ENCODE measurements around the gene SWSAP1. TPM values are rescaled to one million over a fixed set of nuclear protein-coding genes. Genes with fewer than 3 reads are reported as not detected.

SWSAP1 gene
- total and polyA plus RNA-seq, 9 of the 15 experiments (the other 6 are each of a cell fraction or from before 2014, with no cell fraction given) = 0.18 to 2.8 (median 1.7) TPM

DNA sequence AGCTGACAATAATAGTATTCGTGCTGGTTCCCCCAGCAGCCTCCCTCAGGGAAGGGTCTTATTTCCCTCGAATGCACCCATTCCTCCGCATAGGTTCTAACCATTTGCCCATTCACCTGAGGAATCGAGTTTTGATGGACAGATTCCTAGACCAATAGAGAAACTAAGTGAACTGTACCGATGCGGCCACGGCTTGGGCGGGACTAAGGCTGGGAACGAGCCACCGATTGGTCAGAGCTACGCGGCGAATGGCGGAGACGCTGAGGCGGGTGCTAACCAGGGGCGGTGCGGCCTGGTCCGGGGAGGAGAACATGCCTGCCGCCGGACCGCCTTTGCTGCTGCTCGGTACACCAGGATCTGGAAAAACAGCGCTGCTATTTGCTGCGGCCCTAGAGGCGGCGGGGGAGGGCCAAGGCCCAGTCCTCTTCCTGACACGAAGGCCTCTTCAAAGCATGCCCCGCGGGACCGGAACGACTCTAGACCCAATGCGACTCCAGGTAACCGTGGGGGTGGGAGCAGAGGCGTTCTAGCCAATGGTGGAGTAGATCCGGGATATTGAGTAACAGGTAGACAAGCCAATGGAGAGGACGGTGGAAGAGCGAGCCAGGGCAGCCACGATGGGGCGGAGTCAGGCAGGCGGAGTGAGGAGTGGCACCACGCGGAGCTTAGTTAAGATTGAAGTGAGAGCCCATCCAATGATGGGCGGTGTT, at the start of gene SWSAP1 (continued):
- TF ChIP-seq, protein P1, sequence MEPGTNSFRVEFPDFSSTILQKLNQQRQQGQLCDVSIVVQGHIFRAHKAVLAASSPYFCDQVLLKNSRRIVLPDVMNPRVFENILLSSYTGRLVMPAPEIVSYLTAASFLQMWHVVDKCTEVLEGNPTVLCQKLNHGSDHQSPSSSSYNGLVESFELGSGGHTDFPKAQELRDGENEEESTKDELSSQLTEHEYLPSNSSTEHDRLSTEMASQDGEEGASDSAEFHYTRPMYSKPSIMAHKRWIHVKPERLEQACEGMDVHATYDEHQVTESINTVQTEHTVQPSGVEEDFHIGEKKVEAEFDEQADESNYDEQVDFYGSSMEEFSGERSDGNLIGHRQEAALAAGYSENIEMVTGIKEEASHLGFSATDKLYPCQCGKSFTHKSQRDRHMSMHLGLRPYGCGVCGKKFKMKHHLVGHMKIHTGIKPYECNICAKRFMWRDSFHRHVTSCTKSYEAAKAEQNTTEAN (CRISPR knock-in tag; IDR thresholded peaks at IDR 0.05) = no peak
- TF ChIP-seq, protein P2, sequence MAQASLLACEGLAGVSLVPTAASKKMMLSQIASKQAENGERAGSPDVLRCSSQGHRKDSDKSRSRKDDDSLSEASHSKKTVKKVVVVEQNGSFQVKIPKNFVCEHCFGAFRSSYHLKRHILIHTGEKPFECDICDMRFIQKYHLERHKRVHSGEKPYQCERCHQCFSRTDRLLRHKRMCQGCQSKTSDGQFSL (CRISPR knock-in tag; IDR thresholded peaks at IDR 0.05) = no peak
- TF ChIP-seq, protein P2 (tag; IDR thresholded peaks at IDR 0.05) = no peak
- TF ChIP-seq CCAR2 (IDR thresholded peaks at IDR 0.05; ENCODE audit: low read depth, low read length) = no peak
- TF ChIP-seq RNF2 (IDR thresholded peaks at IDR 0.05) = no peak
- TF ChIP-seq, protein P3, sequence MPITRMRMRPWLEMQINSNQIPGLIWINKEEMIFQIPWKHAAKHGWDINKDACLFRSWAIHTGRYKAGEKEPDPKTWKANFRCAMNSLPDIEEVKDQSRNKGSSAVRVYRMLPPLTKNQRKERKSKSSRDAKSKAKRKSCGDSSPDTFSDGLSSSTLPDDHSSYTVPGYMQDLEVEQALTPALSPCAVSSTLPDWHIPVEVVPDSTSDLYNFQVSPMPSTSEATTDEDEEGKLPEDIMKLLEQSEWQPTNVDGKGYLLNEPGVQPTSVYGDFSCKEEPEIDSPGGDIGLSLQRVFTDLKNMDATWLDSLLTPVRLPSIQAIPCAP (CRISPR knock-in tag; IDR thresholded peaks at IDR 0.05; ENCODE audit: borderline replicate concordance) = no peak
- TF ChIP-seq BHLHE40 (IDR thresholded peaks at IDR 0.05; ENCODE audit: low read length) = no peak; the same call in 1 of the 2 replicates
- TF ChIP-seq, protein P4, sequence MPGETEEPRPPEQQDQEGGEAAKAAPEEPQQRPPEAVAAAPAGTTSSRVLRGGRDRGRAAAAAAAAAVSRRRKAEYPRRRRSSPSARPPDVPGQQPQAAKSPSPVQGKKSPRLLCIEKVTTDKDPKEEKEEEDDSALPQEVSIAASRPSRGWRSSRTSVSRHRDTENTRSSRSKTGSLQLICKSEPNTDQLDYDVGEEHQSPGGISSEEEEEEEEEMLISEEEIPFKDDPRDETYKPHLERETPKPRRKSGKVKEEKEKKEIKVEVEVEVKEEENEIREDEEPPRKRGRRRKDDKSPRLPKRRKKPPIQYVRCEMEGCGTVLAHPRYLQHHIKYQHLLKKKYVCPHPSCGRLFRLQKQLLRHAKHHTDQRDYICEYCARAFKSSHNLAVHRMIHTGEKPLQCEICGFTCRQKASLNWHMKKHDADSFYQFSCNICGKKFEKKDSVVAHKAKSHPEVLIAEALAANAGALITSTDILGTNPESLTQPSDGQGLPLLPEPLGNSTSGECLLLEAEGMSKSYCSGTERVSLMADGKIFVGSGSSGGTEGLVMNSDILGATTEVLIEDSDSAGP (CRISPR knock-in tag; IDR thresholded peaks at IDR 0.05) = no peak
- no peak for TF ChIP-seq FOXK1 (CRISPR knock-in tag; IDR thresholded peaks at IDR 0.05; ENCODE audit: borderline replicate concordance)
- no peak for TF ChIP-seq ZNF165 (CRISPR knock-in tag; IDR thresholded peaks at IDR 0.05; ENCODE audit: borderline replicate concordance)
- TF ChIP-seq ASH1L (IDR thresholded peaks at IDR 0.05; ENCODE audit: borderline replicate concordance, low read depth, partially characterized antibody) = peak; percentile 78
- TF ChIP-seq ZNF253 (CRISPR knock-in tag; conservative IDR thresholded peaks at IDR 0.05) = no peak
- no peak for TF ChIP-seq CAMTA2 (CRISPR knock-in tag; conservative IDR thresholded peaks at IDR 0.05)
- TF ChIP-seq, protein P5, sequence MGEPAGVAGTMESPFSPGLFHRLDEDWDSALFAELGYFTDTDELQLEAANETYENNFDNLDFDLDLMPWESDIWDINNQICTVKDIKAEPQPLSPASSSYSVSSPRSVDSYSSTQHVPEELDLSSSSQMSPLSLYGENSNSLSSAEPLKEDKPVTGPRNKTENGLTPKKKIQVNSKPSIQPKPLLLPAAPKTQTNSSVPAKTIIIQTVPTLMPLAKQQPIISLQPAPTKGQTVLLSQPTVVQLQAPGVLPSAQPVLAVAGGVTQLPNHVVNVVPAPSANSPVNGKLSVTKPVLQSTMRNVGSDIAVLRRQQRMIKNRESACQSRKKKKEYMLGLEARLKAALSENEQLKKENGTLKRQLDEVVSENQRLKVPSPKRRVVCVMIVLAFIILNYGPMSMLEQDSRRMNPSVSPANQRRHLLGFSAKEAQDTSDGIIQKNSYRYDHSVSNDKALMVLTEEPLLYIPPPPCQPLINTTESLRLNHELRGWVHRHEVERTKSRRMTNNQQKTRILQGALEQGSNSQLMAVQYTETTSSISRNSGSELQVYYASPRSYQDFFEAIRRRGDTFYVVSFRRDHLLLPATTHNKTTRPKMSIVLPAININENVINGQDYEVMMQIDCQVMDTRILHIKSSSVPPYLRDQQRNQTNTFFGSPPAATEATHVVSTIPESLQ (CRISPR knock-in tag; IDR thresholded peaks at IDR 0.05) = no peak; the same call in 1 of the 2 replicates
- peak; percentile 95 for TF ChIP-seq POLR2G (IDR thresholded peaks at IDR 0.05; ENCODE audit: low read depth, low read length)
- no peak for TF ChIP-seq TEAD2 (tag; IDR thresholded peaks at IDR 0.05)
- no peak for TF ChIP-seq RBM15 (IDR thresholded peaks at IDR 0.05; ENCODE audit: insufficient read depth, low read length)
- TF ChIP-seq, protein P6, sequence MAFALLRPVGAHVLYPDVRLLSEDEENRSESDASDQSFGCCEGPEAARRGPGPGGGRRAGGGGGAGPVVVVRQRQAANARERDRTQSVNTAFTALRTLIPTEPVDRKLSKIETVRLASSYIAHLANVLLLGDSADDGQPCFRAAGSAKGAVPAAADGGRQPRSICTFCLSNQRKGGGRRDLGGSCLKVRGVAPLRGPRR (CRISPR knock-in tag; IDR thresholded peaks at IDR 0.05) = no peak
- TF ChIP-seq OTX1 (CRISPR knock-in tag; IDR thresholded peaks at IDR 0.05) = peak; percentile 87; the same call in 1 of the 2 replicates
- no peak for TF ChIP-seq HDAC6 (IDR thresholded peaks at IDR 0.05; ENCODE audit: low read depth, low read length)
- TF ChIP-seq ILF3 (IDR thresholded peaks at IDR 0.05; ENCODE audit: borderline replicate concordance) = no peak
- no peak; the same call in 1 of the 2 replicates for TF ChIP-seq SMARCA5 (IDR thresholded peaks at IDR 0.05)
